Upper lobe of left lung (tissue), 4 donors: ENCODE measurements around the gene SH2D3C.

ENCODE experiments used
- EP300 ChIP-seq, 4 donors: sonication (generic); formaldehyde crosslinking; IDR thresholded peaks; one replicate each; pipeline ENCODE4 v1.5.1; 2017; ENCODE audit warnings: antibody characterized with exemption in 4 of 4, control low read depth in 2 of 4
- POLR2A ChIP-seq, 4 donors: fragments of 450-650 bp; IDR thresholded peaks; one replicate each; pipeline ENCODE4 v1.5.1; 2016 to 2017; ENCODE audit warnings: antibody characterized with exemption in 4 of 4, mild to moderate bottlenecking in 2 of 4

DNA sequence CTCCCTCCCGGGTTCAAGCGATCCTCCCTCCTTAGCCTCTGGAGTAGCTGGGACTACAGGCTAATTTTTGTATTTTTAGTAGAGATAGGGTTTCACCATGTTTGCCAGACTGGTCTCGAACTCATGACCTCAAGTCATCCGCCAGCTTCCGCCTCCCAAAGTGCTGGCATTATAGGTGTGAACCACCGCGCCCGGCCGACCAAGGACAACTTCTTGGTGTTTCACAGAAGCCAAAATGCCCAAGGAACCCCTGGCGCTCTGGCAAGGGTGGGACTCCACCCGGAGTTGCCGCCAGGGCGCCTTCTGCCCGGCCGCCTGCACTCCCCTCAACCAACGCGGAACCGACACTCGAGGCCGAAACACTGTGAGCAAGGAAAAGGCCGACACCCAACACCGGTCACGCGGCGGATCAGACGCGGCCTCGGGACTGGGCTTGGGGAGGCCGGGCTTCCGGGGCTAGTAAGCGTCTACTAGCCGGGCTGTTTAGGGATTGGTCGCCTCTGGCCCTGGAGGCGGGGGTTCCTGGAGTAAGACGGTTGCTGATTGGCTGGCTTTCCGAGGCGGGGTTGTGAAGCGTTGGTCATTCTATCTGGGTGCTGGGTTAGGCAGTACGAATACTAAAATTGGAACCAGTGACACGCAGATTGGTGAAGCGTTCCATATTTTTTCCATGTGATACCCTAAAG lies 79.3 kb downstream of the SH2D3C start:
- TF ChIP-seq POLR2A (IDR thresholded peaks at IDR 0.05): peak in 2 of 4 donors; percentile 33 to 78
- no peak for TF ChIP-seq EP300 (IDR thresholded peaks at IDR 0.05)
